Trophoblast cell (in vitro differentiated cells and primary cell): ENCODE measurements around the gene DIP2B.

Experiments used
- DNase-seq, 2 donors: peaks; one replicate each; pipeline ENCODE4 v3.0.0-alpha.2; 2016
- H2AFZ ChIP-seq: 2 replicates; pipeline ENCODE4 v1.6.1; 2013; ENCODE audit warnings: low read length, moderate library complexity, mild to moderate bottlenecking; ENCODE audit not compliant: insufficient read depth, poor library complexity
- H2AK5ac ChIP-seq: 2 replicates; pipeline ENCODE4 v1.6.1; 2013; ENCODE audit warnings: mild to moderate bottlenecking, low read length
- H2BK120ac ChIP-seq: 2 replicates; pipeline ENCODE4 v1.6.1; 2013; ENCODE audit warnings: low read length, mild to moderate bottlenecking, moderate library complexity; ENCODE audit not compliant: insufficient read depth, poor library complexity
- H2BK12ac ChIP-seq: 2 replicates; pipeline ENCODE4 v1.6.1; 2013; ENCODE audit warnings: mild to moderate bottlenecking, low read length, moderate library complexity
- H2BK5ac ChIP-seq: 2 replicates; pipeline ENCODE4 v1.6.1; 2013; ENCODE audit warnings: low read length, low read depth, moderate library complexity, mild to moderate bottlenecking; ENCODE audit not compliant: poor library complexity
- H3K14ac ChIP-seq: 2 replicates; pipeline ENCODE4 v1.6.1; 2013; ENCODE audit warnings: mild to moderate bottlenecking, low read length
- H3K18ac ChIP-seq: 2 replicates; pipeline ENCODE4 v1.6.1; 2013; ENCODE audit warnings: mild to moderate bottlenecking, low read length
- H3K23ac ChIP-seq: 2 replicates; pipeline ENCODE4 v1.6.1; 2013; ENCODE audit warnings: low read length
- H3K27ac ChIP-seq: 2 replicates; pipeline ENCODE4 v1.5.1; 2013; ENCODE audit warnings: low read depth, mild to moderate bottlenecking, inconsistent platforms, low read length, moderate library complexity
- H3K27me3 ChIP-seq: 2 replicates; pipeline ENCODE4 v1.6.1; 2013; ENCODE audit warnings: inconsistent platforms, mild to moderate bottlenecking, low read length, moderate library complexity; ENCODE audit not compliant: insufficient read depth
- H3K36me3 ChIP-seq, 2 experiments: 1 replicate in 1 of 2; 2 replicates in 1 of 2; pipeline ENCODE4 v1.6.1; 2013; ENCODE audit warnings: low read length in 2 of 2, mild to moderate bottlenecking in 2 of 2, moderate library complexity in 1 of 2; ENCODE audit not compliant: insufficient read depth in 2 of 2, control insufficient read depth in 1 of 2
- H3K4ac ChIP-seq: 2 replicates; pipeline ENCODE4 v1.6.1; 2013; ENCODE audit warnings: low read depth, mild to moderate bottlenecking, low read length, moderate library complexity
- H3K4me1 ChIP-seq, 2 experiments: 1 replicate in 1 of 2; 2 replicates in 1 of 2; pipeline ENCODE4 v1.6.1; 2013; ENCODE audit warnings: low read length in 2 of 2, mild to moderate bottlenecking in 2 of 2, moderate library complexity in 1 of 2; ENCODE audit not compliant: insufficient read depth in 2 of 2, control insufficient read depth in 1 of 2
- H3K4me2 ChIP-seq: 2 replicates; pipeline ENCODE4 v1.6.1; 2013; ENCODE audit warnings: inconsistent platforms, mild to moderate bottlenecking, low read length, moderate library complexity
- H3K4me3 ChIP-seq: 2 replicates; pipeline ENCODE4 v1.5.1; 2013; ENCODE audit warnings: mild to moderate bottlenecking, low read depth, low read length, inconsistent platforms
- H3K79me1 ChIP-seq: one replicate; pipeline ENCODE4 v1.6.1; 2013; ENCODE audit warnings: low read length
- H3K79me2 ChIP-seq: 2 replicates; pipeline ENCODE4 v1.6.1; 2013; ENCODE audit warnings: low read length, mild to moderate bottlenecking; ENCODE audit not compliant: control insufficient read depth, insufficient read depth, poor library complexity
- H3K9ac ChIP-seq: 2 replicates; pipeline ENCODE4 v1.6.1; 2013; ENCODE audit warnings: mild to moderate bottlenecking, low read length
- H3K9me3 ChIP-seq: 2 replicates; pipeline ENCODE4 v1.6.1; 2013; ENCODE audit warnings: low read depth, mild to moderate bottlenecking, control low read depth, inconsistent platforms, low read length; ENCODE audit not compliant: insufficient read depth
- H4K12ac ChIP-seq: 2 replicates; pipeline ENCODE4 v1.6.1; 2013; ENCODE audit warnings: low read depth, mild to moderate bottlenecking, low read length, moderate library complexity
- H4K8ac ChIP-seq: 2 replicates; pipeline ENCODE4 v1.6.1; 2013; ENCODE audit warnings: low read depth, mild to moderate bottlenecking, low read length, moderate library complexity
- H4K91ac ChIP-seq: one replicate; pipeline ENCODE4 v1.6.1; 2013; ENCODE audit warnings: low read depth, mild to moderate bottlenecking, low read length, moderate library complexity
- WGBS: extraction: QIAGEN DNeasy Blood & Tissue Kit; methylation state at CpG from one replicate; pipeline ENCODE4 v1.1.7; 2013; ENCODE audit warnings: missing lambda C conversion rate; ENCODE audit not compliant: insufficient read length, insufficient coverage; ENCODE audit errors: extremely low coverage; 5-methylcytosine and 5-hydroxymethylcytosine counted together

The DIP2B gene

GRCh38 chr12:50530532-50530931 lies 25.7 kb downstream of the DIP2B start:
- H2BK12ac ChIP-seq: no peak overlapping the region
- no peak overlapping the region for H4K12ac ChIP-seq
- peaks cover 4% of the 10 kb centered on the region for H3K79me2 ChIP-seq
- no peak overlapping the region for H2AFZ ChIP-seq
- H3K23ac ChIP-seq: no peak overlapping the region
- H3K18ac ChIP-seq: no peak overlapping the region
- H3K14ac ChIP-seq: no peak overlapping the region
- H3K27ac ChIP-seq: no peak overlapping the region
- H3K79me1 ChIP-seq: peaks cover 8% of the 10 kb centered on the region
- no peak overlapping the region for H2BK5ac ChIP-seq
- no CpG with 5 or more reads among the region's 2 CpGs for WGBS
- H3K4ac ChIP-seq: no peak overlapping the region
- H3K4me1 ChIP-seq: peaks cover 13 to 32% of the 10 kb centered on the region in 2 experiments
- H4K8ac ChIP-seq: no peak overlapping the region
- no peak for DNase-seq
- H4K91ac ChIP-seq: no peak overlapping the region
- H3K9me3 ChIP-seq: no peaks in the 10 kb centered on the region
- no peak overlapping the region for H3K4me2 ChIP-seq
- no peaks in the 10 kb centered on the region for H3K27me3 ChIP-seq
- no peak overlapping the region for H3K9ac ChIP-seq
- no peak overlapping the region for H3K4me3 ChIP-seq
- H3K36me3 ChIP-seq: peaks cover 1 to 4% of the 10 kb centered on the region in 2 experiments
- no peak overlapping the region for H2BK120ac ChIP-seq
- H2AK5ac ChIP-seq: no peak overlapping the region

GRCh38 chr12:50533203-50533584 lies 28.4 kb downstream of the DIP2B start:
- Histone ChIP-seq H3K79me2 (peaks cover 6% of the 10 kb centered on the region), H3K27me3 (no peaks in the 10 kb centered on the region), H4K12ac (no peak overlapping the region), H2BK5ac (peak overlapping the region; percentile 14), H3K4ac (no peak overlapping the region), H4K91ac (no peak overlapping the region), H2BK120ac (no peak overlapping the region), H2AFZ (no peak overlapping the region), H3K18ac (no peak overlapping the region), H3K4me2 (no peak overlapping the region), H3K9me3 (no peaks in the 10 kb centered on the region), H3K9ac (no peak overlapping the region), H3K27ac (peak overlapping the region; percentile 93), H3K79me1 (peaks cover 8% of the 10 kb centered on the region), H2BK12ac (no peak overlapping the region), H4K8ac (no peak overlapping the region), H3K4me3 (no peak overlapping the region), H3K14ac (no peak overlapping the region), H3K23ac (no peak overlapping the region), H3K36me3 (peaks cover 2% of the 10 kb centered on the region in 2 experiments), H3K4me1 (peaks cover 13 to 32% of the 10 kb centered on the region in 2 experiments), H2AK5ac (no peak overlapping the region)
- no CpG with 5 or more reads among the region's 2 CpGs for WGBS
- DNase-seq: no peak

GRCh38 chr12:50533971-50534370 lies 29.2 kb downstream of the DIP2B start:
- Histone ChIP-seq H2AK5ac (no peak overlapping the region), H3K4me3 (no peak overlapping the region), H4K12ac (no peak overlapping the region), H2AFZ (no peak overlapping the region), H3K9me3 (no peaks in the 10 kb centered on the region), H3K14ac (no peak overlapping the region), H3K4me2 (no peak overlapping the region), H3K18ac (no peak overlapping the region), H3K27me3 (no peaks in the 10 kb centered on the region), H3K79me2 (peaks cover 7% of the 10 kb centered on the region), H2BK12ac (no peak overlapping the region), H3K23ac (no peak overlapping the region), H3K36me3 (peaks cover 2% of the 10 kb centered on the region in 2 experiments), H3K4me1 (peaks cover 13 to 31% of the 10 kb centered on the region in 2 experiments), H3K27ac (no peak overlapping the region), H3K79me1 (peaks cover 8% of the 10 kb centered on the region), H2BK120ac (no peak overlapping the region), H3K4ac (no peak overlapping the region), H2BK5ac (no peak overlapping the region), H4K8ac (no peak overlapping the region), H3K9ac (no peak overlapping the region), H4K91ac (no peak overlapping the region)
- DNase-seq: no peak

- H3K4me2 ChIP-seq: no peak overlapping the region
- H3K79me1 ChIP-seq: peaks cover 7% of the 10 kb centered on the region
- no peak overlapping the region for H2BK5ac ChIP-seq
- no peak overlapping the region for H4K12ac ChIP-seq
- no peak overlapping the region for H3K14ac ChIP-seq
- no peak overlapping the region for H4K8ac ChIP-seq
- H3K4me1 ChIP-seq: peaks cover 7 to 11% of the 10 kb centered on the region in 2 experiments
- DNase-seq: no peak
- H3K27me3 ChIP-seq: no peaks in the 10 kb centered on the region
- H3K4ac ChIP-seq: peak overlapping the region; percentile 33
- WGBS: 100% methylated on average over 2 of the region's 4 CpGs
- H2AFZ ChIP-seq: no peak overlapping the region
- no peak overlapping the region for H3K4me3 ChIP-seq
- H3K9me3 ChIP-seq: no peaks in the 10 kb centered on the region
- no peak overlapping the region for H3K23ac ChIP-seq
- no peak overlapping the region for H2BK12ac ChIP-seq
- H2AK5ac ChIP-seq: no peak overlapping the region
- no peak overlapping the region for H3K9ac ChIP-seq
- H3K18ac ChIP-seq: no peak overlapping the region
- H2BK120ac ChIP-seq: no peak overlapping the region
- H3K27ac ChIP-seq: no peak overlapping the region
- peaks cover 2% of the 10 kb centered on the region in 2 experiments for H3K36me3 ChIP-seq
- no peak overlapping the region for H4K91ac ChIP-seq
- H3K79me2 ChIP-seq: peaks cover 9% of the 10 kb centered on the region
Observed at GRCh38 chr12:50536831-50537537, 32.2 kb downstream of the DIP2B start.
